Muscle of back (tissue), 10 donors: ENCODE measurements around the gene PPP2R5E. TPM values are rescaled to one million over a fixed set of nuclear protein-coding genes. Genes with fewer than 3 reads are reported as not detected.

Experiments
- polyA plus RNA-seq, 10 donors: library from polyadenylated mRNA; unstranded; fragments of 120-200 nt; gene quantifications; one replicate each; pipeline ENCODE4 v1.2.1, GENCODE V29; 2013; ENCODE audit not compliant: insufficient read length in 10 of 10

The PPP2R5E gene
- polyA plus RNA-seq, 10 donors = 19.5 to 29.9 (median 24.0) TPM

Other genes starting within 250 kb of the PPP2R5E start
- gene GPHB5, start 224.4 kb downstream of the PPP2R5E start, polyA plus RNA-seq = not detected
- gene WDR89, start 98.5 kb upstream of the PPP2R5E start, polyA plus RNA-seq = 10 to 100 TPM; 11.0 to 17.4 (median 14.4) TPM
- 10 to 100 TPM in 6 of 10 donors, 1 to 10 TPM in 4; 8.8 to 13.3 (median 10.4) TPM for gene SGPP1, start 184.7 kb upstream of the PPP2R5E start, polyA plus RNA-seq